Stomach (tissue), 9 donors: ENCODE measurements around the gene ATP5MC2. TPM values are rescaled to one million over a fixed set of nuclear protein-coding genes. Genes with fewer than 3 reads are reported as not detected.
A peak's percentile ranks its signal among the peaks of the same experiment; 100 is the strongest.
"Not testable (repeated sequence)": the region's sequence is repeated elsewhere in the genome, so short reads cannot be mapped to it uniquely, and the experiment has no call there.

ENCODE experiments used
- DNase-seq, 2 donors: peaks; one replicate each; pipeline versions ENCODE4 v3.0.0 to v3.0.0-alpha.2; 2013 to 2019
- H3K27ac ChIP-seq, 5 donors: fragments of 200-600 bp in 4 of 5; sonication (generic) in 4 of 5; one replicate each; pipeline ENCODE4 v1.5.1; 2013 to 2019; ENCODE audit warnings: mild to moderate bottlenecking in 1 of 5, moderate library complexity in 1 of 5
- H3K27me3 ChIP-seq, 3 donors: fragments of 200-600 bp; sonication (generic); one replicate each; pipeline ENCODE4 v1.5.1; 2017 to 2019; ENCODE audit warnings: mixed run types in 1 of 3
- H3K36me3 ChIP-seq, 4 donors: fragments of 200-600 bp; sonication (generic); 1 replicate in 3 of 4; 2 replicates in 1 of 4; pipeline ENCODE4 v1.5.1; 2016 to 2019
- H3K4me1 ChIP-seq, 4 donors: fragments of 200-600 bp; sonication (generic); one replicate each; pipeline ENCODE4 v1.5.1; 2016 to 2019
- H3K4me3 ChIP-seq, 4 donors: fragments of 200-600 bp; sonication (generic) in 3 of 4; one replicate each; pipeline ENCODE4 v1.5.1; 2016 to 2019; ENCODE audit warnings: mild to moderate bottlenecking in 1 of 4
- H3K9me3 ChIP-seq, 4 donors: fragments of 200-600 bp; sonication (generic); one replicate each; pipeline ENCODE4 v1.5.1; 2016 to 2019
- EP300 ChIP-seq: sonication (generic); formaldehyde crosslinking; IDR thresholded peaks from one replicate; pipeline ENCODE4 v1.6.1; 2017; ENCODE audit warnings: antibody characterized with exemption
- POLR2A ChIP-seq, 4 donors: fragments of 450-650 bp; IDR thresholded peaks; one replicate each; pipeline ENCODE4 v1.6.1; 2016; ENCODE audit warnings: antibody characterized with exemption in 4 of 4, control low read depth in 2 of 4, mild to moderate bottlenecking in 1 of 4, moderate library complexity in 1 of 4
- POLR2AphosphoS5 ChIP-seq, 3 donors: sonication (generic); formaldehyde crosslinking; IDR thresholded peaks; one replicate each; pipeline ENCODE4 v1.6.1; 2016; ENCODE audit warnings: antibody characterized with exemption in 3 of 3
- WGBS, 5 donors: extraction: QIAGEN DNeasy Blood & Tissue Kit in 3 of 5; methylation state at CpG; one replicate each; pipeline versions ENCODE4 v1.1.5 to v1.1.7; 2013 to 2018; 5-methylcytosine and 5-hydroxymethylcytosine counted together
- intact Hi-C: fragments of 100-400 bp; cut with DNase I; formaldehyde crosslinking; loops from one replicate; pipeline ENCODE4 v1.15.1; 2023; ENCODE audit warnings: low total_unique reads
- polyA plus RNA-seq, 3 donors: library from polyadenylated mRNA; stranded (reverse); fragments of 200-250 nt; gene quantifications; one replicate each; pipeline ENCODE4 v1.2.3, GENCODE V29; 2013
- total RNA-seq, 5 donors: library from RNA; depleted of rRNA; stranded (reverse); fragments of >200 nt; gene quantifications; one replicate each; pipeline versions ENCODE4 v1.1.0 to v1.2.3, GENCODE V29; 2014 to 2016
- TF ChIP-seq, protein P1 (sequence below), 7 experiments: fragments of 450-650 bp in 4 of 7; fragments of 200-600 bp in 3 of 7; sonication (generic) in 3 of 7; IDR thresholded peaks; one replicate each; pipeline ENCODE4 v1.5.1; 2016 to 2019; ENCODE audit warnings: antibody characterized with exemption in 7 of 7, control low read depth in 2 of 7, mild to moderate bottlenecking in 1 of 7
- donor health status: healthy with polysubstance abuse.
- donor health status: Bipolar disorder and iron deficiency.
- donor health status: healthy.

ATP5MC2 gene
- total and polyA plus RNA-seq, 8 donors, result 75.0 to 864 (median 254) TPM

- TF ChIP-seq, protein P1, sequence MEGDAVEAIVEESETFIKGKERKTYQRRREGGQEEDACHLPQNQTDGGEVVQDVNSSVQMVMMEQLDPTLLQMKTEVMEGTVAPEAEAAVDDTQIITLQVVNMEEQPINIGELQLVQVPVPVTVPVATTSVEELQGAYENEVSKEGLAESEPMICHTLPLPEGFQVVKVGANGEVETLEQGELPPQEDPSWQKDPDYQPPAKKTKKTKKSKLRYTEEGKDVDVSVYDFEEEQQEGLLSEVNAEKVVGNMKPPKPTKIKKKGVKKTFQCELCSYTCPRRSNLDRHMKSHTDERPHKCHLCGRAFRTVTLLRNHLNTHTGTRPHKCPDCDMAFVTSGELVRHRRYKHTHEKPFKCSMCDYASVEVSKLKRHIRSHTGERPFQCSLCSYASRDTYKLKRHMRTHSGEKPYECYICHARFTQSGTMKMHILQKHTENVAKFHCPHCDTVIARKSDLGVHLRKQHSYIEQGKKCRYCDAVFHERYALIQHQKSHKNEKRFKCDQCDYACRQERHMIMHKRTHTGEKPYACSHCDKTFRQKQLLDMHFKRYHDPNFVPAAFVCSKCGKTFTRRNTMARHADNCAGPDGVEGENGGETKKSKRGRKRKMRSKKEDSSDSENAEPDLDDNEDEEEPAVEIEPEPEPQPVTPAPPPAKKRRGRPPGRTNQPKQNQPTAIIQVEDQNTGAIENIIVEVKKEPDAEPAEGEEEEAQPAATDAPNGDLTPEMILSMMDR (IDR thresholded peaks at IDR 0.05), result no peak
- TF ChIP-seq EP300 (no peak), POLR2AphosphoS5 (IDR thresholded peaks at IDR 0.05) (no peak), POLR2A (IDR thresholded peaks at IDR 0.05) (no peak)
- Histone ChIP-seq H3K36me3 (no peaks in the 10 kb centered on the region), H3K4me1 (peaks cover 0 to 5% (median 0%) of the 10 kb centered on the region in 4 donors), H3K27me3 (no peaks in the 10 kb centered on the region), H3K27ac (no peak overlapping the region), H3K4me3 (no peak overlapping the region), H3K9me3 (no peaks in the 10 kb centered on the region)
- WGBS, 5 donors, result 92 to 96% (median 95%) methylated on average over 9 of the region's 9 CpGs
- DNase-seq, result no peak
- intact Hi-C loops, result no loop called here
Observed at GRCh38 chr12:53683983-53684382, 8.1 kb upstream of the ATP5MC2 start.

GRCh38 chr12:53683494-53683893 lies 7.6 kb upstream of the ATP5MC2 start:
- WGBS, 5 donors, result 93 to 99% (median 93%) methylated on average over 2 of the region's 2 CpGs

GRCh38 chr12:53680061-53680460 lies 4.2 kb upstream of the ATP5MC2 start:
- H3K36me3 ChIP-seq, H3K4me3 ChIP-seq, H3K27ac ChIP-seq, intact Hi-C loops, H3K27me3 ChIP-seq, H3K9me3 ChIP-seq, DNase-seq: not testable (repeated sequence)
- WGBS, 5 donors, result 91 to 94% (median 93%) methylated on average over 5 of the region's 5 CpGs
- peaks cover 15 to 23% (median 20%) of the 10 kb centered on the region in 4 donors for H3K4me1 ChIP-seq

More at GRCh38 chr12:53683494-53683893, 7.6 kb upstream of the ATP5MC2 start:
- TF ChIP-seq POLR2A (IDR thresholded peaks at IDR 0.05) (no peak), POLR2AphosphoS5 (IDR thresholded peaks at IDR 0.05) (no peak), EP300 (no peak)
- TF ChIP-seq, protein P1 (IDR thresholded peaks at IDR 0.05), result no peak
- Histone ChIP-seq H3K27ac (no peak overlapping the region), H3K9me3 (no peaks in the 10 kb centered on the region), H3K27me3 (no peaks in the 10 kb centered on the region), H3K4me3 (no peak overlapping the region), H3K36me3 (no peaks in the 10 kb centered on the region), H3K4me1 (peaks cover 0 to 5% (median 0%) of the 10 kb centered on the region in 4 donors)
- no peak for DNase-seq
- intact Hi-C loops, result no loop called here

- no peaks in the 10 kb centered on the region for H3K9me3 ChIP-seq
- DNase-seq, result peak in 1 of 2 donors; percentile 50
- intact Hi-C loops, result loop anchor here (5.0 to 10.0 kb wide), 2 partner anchors 63 to 130 kb away; no protein-coding TSS in a partner anchor
- 62 to 82% (median 71%) methylated on average over 4 to 5 of the region's 5 CpGs for WGBS, 5 donors
- peak overlapping the region in 3 of 4 donors; percentile 56 to 81 (median 62) for H3K4me3 ChIP-seq
- H3K36me3 ChIP-seq, result peaks cover 0 to 13% (median 8%) of the 10 kb centered on the region in 4 donors
- H3K27ac ChIP-seq, result peak overlapping the region in 4 of 5 donors; percentile 83 to 94 (median 89)
- peaks cover 16 to 44% (median 34%) of the 10 kb centered on the region in 4 donors for H3K4me1 ChIP-seq
- TF ChIP-seq POLR2A (IDR thresholded peaks at IDR 0.05), result no peak
- TF ChIP-seq, protein P1 (IDR thresholded peaks at IDR 0.05), result no peak
- no peak for TF ChIP-seq EP300
- peaks cover 0 to 4% (median 0%) of the 10 kb centered on the region in 3 donors for H3K27me3 ChIP-seq
Observed at GRCh38 chr12:53677800-53678148, 1.9 kb upstream of the ATP5MC2 start.
